ENCODE data around the gene POFUT2. TPM values are rescaled to one million over a fixed set of nuclear protein-coding genes. Genes with fewer than 3 reads are reported as not detected.

Gene POFUT2
- total RNA-seq, 1 experiment from 2014 or later: 25.1 TPM

DNA sequence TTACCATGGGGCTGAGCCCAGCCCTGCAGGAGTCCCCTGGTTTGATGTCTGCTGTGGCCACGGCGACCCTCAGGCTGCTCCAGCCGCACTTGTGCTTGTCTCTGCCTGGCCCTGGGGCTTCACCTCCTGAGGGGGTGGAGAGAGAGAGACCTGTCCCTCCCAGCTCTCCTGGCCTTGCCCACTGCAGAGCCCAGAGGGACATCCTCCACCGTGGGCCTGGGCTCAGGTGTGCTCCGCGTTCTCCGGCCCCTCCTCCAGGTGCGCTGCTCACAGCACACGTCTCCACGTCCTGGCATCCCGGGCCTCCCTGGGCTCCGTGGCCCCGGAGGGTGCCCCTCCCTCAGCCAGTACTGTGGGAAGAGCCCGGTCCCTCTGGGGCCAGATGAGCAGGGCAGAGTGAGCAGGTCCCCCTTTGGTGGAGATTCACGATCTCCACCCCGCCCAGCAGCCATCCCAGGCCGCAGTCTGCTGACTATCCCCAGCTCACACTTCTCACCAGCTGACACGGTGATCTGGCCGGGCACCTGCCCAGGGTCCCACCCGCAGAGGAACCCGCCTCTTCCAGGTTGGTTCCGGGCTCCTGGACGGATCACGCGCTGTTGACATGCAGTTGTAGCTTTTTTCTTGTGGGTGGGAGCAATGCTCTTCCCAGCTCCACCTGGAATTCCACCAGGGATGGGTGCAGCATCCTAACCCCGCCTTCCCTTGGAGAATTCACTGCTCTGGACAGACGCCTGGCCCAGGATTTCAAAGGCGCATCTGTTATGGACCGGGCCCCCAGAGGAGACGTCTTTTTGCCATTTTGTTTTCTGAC is 41.8 kb upstream of the POFUT2 start:
- Histone ChIP-seq H3K36me3 (ENCODE audit: insufficient read depth, low read length, poor library complexity, severe bottlenecking) (no peaks in the 10 kb centered on the region), H3K4me1 (ENCODE audit: insufficient read depth, low read length, poor library complexity, severe bottlenecking) (no peaks in the 10 kb centered on the region), H3K9me3 (ENCODE audit: low read depth, low read length, poor library complexity, severe bottlenecking) (no peaks in the 10 kb centered on the region), H3K27me3 (replicated peaks; ENCODE audit: insufficient read depth, low read depth, low read length, poor library complexity) (no peaks in the 10 kb centered on the region), H3K27ac (ENCODE audit: low read depth, low read length, poor library complexity, severe bottlenecking) (no peak overlapping the region), H3K4me3 (ENCODE audit: low read depth, low read length, poor library complexity, severe bottlenecking) (no peak overlapping the region)
- no peak for DNase-seq (ENCODE audit: low spot score)
- intact Hi-C loops (cut with micrococcal nuclease; ENCODE audit: unreplicated experiment): no loop called here
- no TSS peak for BruUV-seq (replicated peaks)
- TF ChIP-seq, protein P1, sequence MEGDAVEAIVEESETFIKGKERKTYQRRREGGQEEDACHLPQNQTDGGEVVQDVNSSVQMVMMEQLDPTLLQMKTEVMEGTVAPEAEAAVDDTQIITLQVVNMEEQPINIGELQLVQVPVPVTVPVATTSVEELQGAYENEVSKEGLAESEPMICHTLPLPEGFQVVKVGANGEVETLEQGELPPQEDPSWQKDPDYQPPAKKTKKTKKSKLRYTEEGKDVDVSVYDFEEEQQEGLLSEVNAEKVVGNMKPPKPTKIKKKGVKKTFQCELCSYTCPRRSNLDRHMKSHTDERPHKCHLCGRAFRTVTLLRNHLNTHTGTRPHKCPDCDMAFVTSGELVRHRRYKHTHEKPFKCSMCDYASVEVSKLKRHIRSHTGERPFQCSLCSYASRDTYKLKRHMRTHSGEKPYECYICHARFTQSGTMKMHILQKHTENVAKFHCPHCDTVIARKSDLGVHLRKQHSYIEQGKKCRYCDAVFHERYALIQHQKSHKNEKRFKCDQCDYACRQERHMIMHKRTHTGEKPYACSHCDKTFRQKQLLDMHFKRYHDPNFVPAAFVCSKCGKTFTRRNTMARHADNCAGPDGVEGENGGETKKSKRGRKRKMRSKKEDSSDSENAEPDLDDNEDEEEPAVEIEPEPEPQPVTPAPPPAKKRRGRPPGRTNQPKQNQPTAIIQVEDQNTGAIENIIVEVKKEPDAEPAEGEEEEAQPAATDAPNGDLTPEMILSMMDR (conservative IDR thresholded peaks at IDR 0.05; ENCODE audit: low read depth, low read length): no peak
- TF ChIP-seq EZH2 (IDR thresholded peaks at IDR 0.05; ENCODE audit: borderline replicate concordance, low read depth, low read length, poor library complexity, severe bottlenecking): no peak
- POLR2A ChIA-PET (ENCODE audit: low non-redundant PET): no interaction called here
- CTCF ChIA-PET: no interaction called here

DNA sequence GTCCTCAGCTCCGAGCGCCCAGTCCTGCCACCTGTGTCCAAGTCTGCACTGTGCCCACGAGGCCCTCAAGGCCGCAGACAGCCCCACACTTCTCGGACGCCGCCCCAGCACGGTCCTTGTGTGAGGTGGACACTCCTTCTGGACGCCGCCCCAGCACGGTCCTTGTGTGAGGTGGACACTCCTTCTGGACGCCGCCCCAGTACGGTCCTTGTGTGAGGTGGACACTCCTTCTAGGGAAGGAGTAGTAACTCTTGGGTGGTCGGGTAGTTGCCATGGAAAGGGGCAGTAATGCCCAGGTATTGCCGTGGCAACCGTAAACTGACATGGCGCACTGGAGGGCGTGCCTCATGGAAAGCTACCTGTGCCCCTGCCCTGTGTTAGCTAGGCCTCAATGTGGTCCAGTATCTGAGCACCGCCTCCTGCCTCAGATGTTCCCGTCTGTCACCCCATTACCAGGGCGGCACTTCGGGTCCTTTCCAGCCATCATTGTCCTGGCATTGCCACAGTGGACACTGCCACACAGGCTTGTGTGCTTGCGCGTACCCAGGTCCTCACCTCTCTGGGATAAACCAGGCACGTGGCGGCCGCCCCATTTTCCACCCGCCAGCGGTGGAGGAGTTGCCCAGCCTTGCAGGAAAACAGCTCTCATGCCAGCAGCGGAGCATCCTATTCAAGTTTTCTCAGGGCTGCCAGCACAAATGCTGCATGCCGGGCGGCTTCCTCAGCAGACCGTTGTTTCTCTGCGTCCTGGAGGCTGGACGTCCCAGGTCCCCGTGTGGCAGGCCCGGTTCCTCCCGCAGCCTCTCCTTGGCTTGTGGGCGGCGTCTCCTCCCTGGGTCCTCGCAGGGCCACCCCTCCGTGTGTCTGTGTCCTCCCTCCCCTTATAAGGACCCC is 40.8 kb upstream of the POFUT2 start:
- no TSS peak for BruUV-seq (replicated peaks)
- POLR2A ChIA-PET (ENCODE audit: low non-redundant PET): no interaction called here
- no peak for TF ChIP-seq EZH2 (IDR thresholded peaks at IDR 0.05; ENCODE audit: borderline replicate concordance, low read depth, low read length, poor library complexity, severe bottlenecking)
- TF ChIP-seq, protein P1 (conservative IDR thresholded peaks at IDR 0.05; ENCODE audit: low read depth, low read length): no peak
- no peak for DNase-seq (ENCODE audit: low spot score)
- CTCF ChIA-PET: no interaction called here
- Histone ChIP-seq H3K9me3 (ENCODE audit: low read depth, low read length, poor library complexity, severe bottlenecking) (no peaks in the 10 kb centered on the region), H3K36me3 (ENCODE audit: insufficient read depth, low read length, poor library complexity, severe bottlenecking) (no peaks in the 10 kb centered on the region), H3K27me3 (replicated peaks; ENCODE audit: insufficient read depth, low read depth, low read length, poor library complexity) (no peaks in the 10 kb centered on the region), H3K4me1 (ENCODE audit: insufficient read depth, low read length, poor library complexity, severe bottlenecking) (no peaks in the 10 kb centered on the region), H3K4me3 (ENCODE audit: low read depth, low read length, poor library complexity, severe bottlenecking) (no peak overlapping the region), H3K27ac (ENCODE audit: low read depth, low read length, poor library complexity, severe bottlenecking) (no peak overlapping the region)
- intact Hi-C loops (cut with micrococcal nuclease; ENCODE audit: unreplicated experiment): no loop called here

DNA sequence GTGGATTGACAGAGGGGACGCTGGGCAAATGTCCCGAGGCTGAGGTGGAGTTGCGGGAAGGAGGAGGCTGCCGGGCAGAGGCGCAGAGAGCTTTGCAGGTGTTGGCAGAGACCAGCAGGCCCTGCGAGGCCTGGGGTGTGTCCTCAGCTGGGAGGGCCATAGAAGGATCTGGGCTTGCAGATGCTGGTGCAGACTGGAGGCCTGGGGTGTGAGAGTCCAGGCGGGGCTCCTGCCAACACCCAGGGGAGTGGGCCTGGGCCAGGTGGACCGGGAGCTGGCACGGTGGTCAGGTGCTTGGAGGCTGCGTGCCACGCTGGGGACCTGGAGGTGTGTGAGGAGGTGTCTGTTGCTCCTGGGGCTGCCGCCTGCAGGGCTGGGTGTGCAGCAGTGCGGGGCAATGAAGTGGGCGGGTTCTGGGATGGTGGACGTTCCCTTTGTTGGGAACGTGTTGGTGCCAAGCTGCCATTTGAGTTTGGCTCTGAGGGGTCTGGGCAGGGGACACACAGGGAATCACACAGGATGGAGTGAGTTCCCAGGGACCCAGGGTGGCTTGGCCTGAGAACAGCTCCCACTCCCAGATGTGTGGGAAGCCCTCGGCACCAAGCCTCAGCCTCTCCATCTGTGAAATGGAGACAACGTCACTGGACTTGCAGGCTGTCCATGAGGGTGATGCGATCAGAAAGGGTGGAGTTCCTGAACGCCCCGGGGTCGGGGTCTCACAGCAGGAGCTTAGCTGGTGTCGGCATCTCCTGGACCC is 39.9 kb upstream of the POFUT2 start:
- no TSS peak for BruUV-seq (replicated peaks)
- no peak for DNase-seq (ENCODE audit: low spot score)
- H3K36me3 ChIP-seq (ENCODE audit: insufficient read depth, low read length, poor library complexity, severe bottlenecking): no peaks in the 10 kb centered on the region
- no peaks in the 10 kb centered on the region for H3K27me3 ChIP-seq (replicated peaks; ENCODE audit: insufficient read depth, low read depth, low read length, poor library complexity)
- no peak overlapping the region for H3K27ac ChIP-seq (ENCODE audit: low read depth, low read length, poor library complexity, severe bottlenecking)
- ChIA-PET CTCF (no interaction called here), POLR2A (ENCODE audit: low non-redundant PET) (no interaction called here)
- intact Hi-C loops (cut with micrococcal nuclease; ENCODE audit: unreplicated experiment): no loop called here
- no peak for TF ChIP-seq EZH2 (IDR thresholded peaks at IDR 0.05; ENCODE audit: borderline replicate concordance, low read depth, low read length, poor library complexity, severe bottlenecking)
- TF ChIP-seq, protein P1 (conservative IDR thresholded peaks at IDR 0.05; ENCODE audit: low read depth, low read length): no peak
- no peak overlapping the region for H3K4me3 ChIP-seq (ENCODE audit: low read depth, low read length, poor library complexity, severe bottlenecking)
- no peaks in the 10 kb centered on the region for H3K4me1 ChIP-seq (ENCODE audit: insufficient read depth, low read length, poor library complexity, severe bottlenecking)
- H3K9me3 ChIP-seq (ENCODE audit: low read depth, low read length, poor library complexity, severe bottlenecking): no peaks in the 10 kb centered on the region
